NCI-H524 (cell line): Measurements from ENCODE around the gene CSAG1.
"Not testable (repeated sequence)": the region's sequence is repeated elsewhere in the genome, so short reads cannot be mapped to it uniquely, and the experiment has no call there.

Source experiments
- DNase-seq, 2 experiments: peaks; one replicate each; lab custom pipeline; 2025; lab: John Stamatoyannopoulos, UW

CSAG1 gene

GRCh38 chrX:152697952-152698931 is 35.3 kb downstream of the CSAG1 start, which contains the start of gene MAGEA3:
Gene MAGEA3, plus strand, starts transcription at chrX:152698794. Its CDS starts 2,039 bp downstream, at chrX:152700833.
- not testable (repeated sequence) for DNase-seq

- DNase-seq = not testable (repeated sequence)
These were observed 52.5 kb downstream of the CSAG1 start for GRCh38 chrX:152681012-152681411.
